Uterus (tissue), 4 donors: ENCODE measurements around the gene ERLIN1. TPM values are rescaled to one million over a fixed set of nuclear protein-coding genes. Genes with fewer than 3 reads are reported as not detected.

Experiments used
- DNase-seq, 2 donors: peaks; one replicate each; pipeline ENCODE4 v3.0.0-alpha.2; 2019 to 2020
- H3K27ac ChIP-seq, 2 donors: fragments of 200-600 bp; sonication (generic); 1 replicate in 1 of 2; 2 replicates in 1 of 2; pipeline ENCODE4 v1.5.1; 2016 to 2018
- H3K27me3 ChIP-seq, 2 donors: fragments of 200-600 bp; sonication (generic); one replicate each; pipeline ENCODE4 v1.5.1; 2018 to 2019; ENCODE audit warnings: control low read depth in 1 of 2
- H3K36me3 ChIP-seq, 2 donors: fragments of 200-600 bp; sonication (generic); one replicate each; pipeline ENCODE4 v1.5.1; 2019; ENCODE audit warnings: control low read depth in 1 of 2
- H3K4me1 ChIP-seq, 2 donors: fragments of 200-600 bp; sonication (generic); one replicate each; pipeline ENCODE4 v1.5.1; 2018 to 2019; ENCODE audit warnings: control low read depth in 1 of 2
- H3K4me3 ChIP-seq, 2 donors: fragments of 200-600 bp; sonication (generic); 1 replicate in 1 of 2; 2 replicates in 1 of 2; pipeline ENCODE4 v1.5.1; 2018 to 2019; ENCODE audit warnings: mild to moderate bottlenecking in 1 of 2
- H3K9me3 ChIP-seq, 2 donors: fragments of 200-600 bp; sonication (generic); one replicate each; pipeline ENCODE4 v1.5.1; 2019; ENCODE audit warnings: control low read depth in 1 of 2
- POLR2A ChIP-seq, 2 donors: fragments of 450-650 bp; IDR thresholded peaks; one replicate each; pipeline ENCODE4 v1.6.1; 2016; ENCODE audit warnings: antibody characterized with exemption in 2 of 2, mild to moderate bottlenecking in 1 of 2, moderate library complexity in 1 of 2
- intact Hi-C: fragments of 100-400 bp; cut with DNase I; formaldehyde crosslinking; loops from one replicate; pipeline ENCODE4 v1.15.1; 2023; ENCODE audit warnings: low total_unique reads
- total RNA-seq, 4 donors: library from RNA; depleted of rRNA in 3 of 4; stranded (reverse); fragments of >200 nt in 3 of 4; gene quantifications; one replicate each; pipeline versions ENCODE4 v1.1.0 to v1.2.4, GENCODE V29; 2014 to 2023
- TF ChIP-seq, protein P1 (sequence below), 4 experiments: fragments of 200-600 bp in 2 of 4; fragments of 450-650 bp in 2 of 4; sonication (generic) in 2 of 4; IDR thresholded peaks; one replicate each; pipeline ENCODE4 v1.5.1; 2016 to 2019; ENCODE audit warnings: antibody characterized with exemption in 4 of 4, mild to moderate bottlenecking in 2 of 4, moderate library complexity in 1 of 4
- donor health status: DM: yes; HTN: yes; CAD: no.

The ERLIN1 gene
- total RNA-seq, 4 donors from 2014 or later: 2.4 to 44.8 (median 16.7) TPM

DNA sequence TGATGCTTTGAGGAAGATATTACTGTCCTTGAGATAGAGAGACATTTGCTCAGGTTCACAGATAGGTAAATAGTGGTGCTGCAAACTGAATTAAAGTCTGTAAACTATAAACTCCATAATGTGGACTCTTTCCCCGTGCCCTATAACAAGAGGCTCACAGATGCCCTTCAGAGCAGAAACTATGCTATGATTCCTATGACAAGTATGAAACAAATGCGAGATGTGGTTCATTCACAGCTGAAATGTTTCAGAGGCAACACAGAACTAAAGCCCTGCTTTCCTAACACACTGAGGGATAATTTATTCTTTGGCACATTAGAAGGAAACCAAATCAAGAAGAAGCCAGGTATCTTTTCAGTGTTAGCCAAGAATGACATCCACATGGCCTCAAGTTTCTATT lies 30.2 kb upstream of the ERLIN1 start:
- Histone ChIP-seq H3K4me3 (no peak overlapping the region), H3K27ac (no peak overlapping the region), H3K36me3 (no peaks in the 10 kb centered on the region), H3K27me3 (no peaks in the 10 kb centered on the region), H3K4me1 (no peaks in the 10 kb centered on the region), H3K9me3 (no peaks in the 10 kb centered on the region)
- TF ChIP-seq POLR2A (IDR thresholded peaks at IDR 0.05): no peak
- TF ChIP-seq, protein P1, sequence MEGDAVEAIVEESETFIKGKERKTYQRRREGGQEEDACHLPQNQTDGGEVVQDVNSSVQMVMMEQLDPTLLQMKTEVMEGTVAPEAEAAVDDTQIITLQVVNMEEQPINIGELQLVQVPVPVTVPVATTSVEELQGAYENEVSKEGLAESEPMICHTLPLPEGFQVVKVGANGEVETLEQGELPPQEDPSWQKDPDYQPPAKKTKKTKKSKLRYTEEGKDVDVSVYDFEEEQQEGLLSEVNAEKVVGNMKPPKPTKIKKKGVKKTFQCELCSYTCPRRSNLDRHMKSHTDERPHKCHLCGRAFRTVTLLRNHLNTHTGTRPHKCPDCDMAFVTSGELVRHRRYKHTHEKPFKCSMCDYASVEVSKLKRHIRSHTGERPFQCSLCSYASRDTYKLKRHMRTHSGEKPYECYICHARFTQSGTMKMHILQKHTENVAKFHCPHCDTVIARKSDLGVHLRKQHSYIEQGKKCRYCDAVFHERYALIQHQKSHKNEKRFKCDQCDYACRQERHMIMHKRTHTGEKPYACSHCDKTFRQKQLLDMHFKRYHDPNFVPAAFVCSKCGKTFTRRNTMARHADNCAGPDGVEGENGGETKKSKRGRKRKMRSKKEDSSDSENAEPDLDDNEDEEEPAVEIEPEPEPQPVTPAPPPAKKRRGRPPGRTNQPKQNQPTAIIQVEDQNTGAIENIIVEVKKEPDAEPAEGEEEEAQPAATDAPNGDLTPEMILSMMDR (IDR thresholded peaks at IDR 0.05): no peak
- no peak for DNase-seq
- intact Hi-C loops: no loop called here

DNA sequence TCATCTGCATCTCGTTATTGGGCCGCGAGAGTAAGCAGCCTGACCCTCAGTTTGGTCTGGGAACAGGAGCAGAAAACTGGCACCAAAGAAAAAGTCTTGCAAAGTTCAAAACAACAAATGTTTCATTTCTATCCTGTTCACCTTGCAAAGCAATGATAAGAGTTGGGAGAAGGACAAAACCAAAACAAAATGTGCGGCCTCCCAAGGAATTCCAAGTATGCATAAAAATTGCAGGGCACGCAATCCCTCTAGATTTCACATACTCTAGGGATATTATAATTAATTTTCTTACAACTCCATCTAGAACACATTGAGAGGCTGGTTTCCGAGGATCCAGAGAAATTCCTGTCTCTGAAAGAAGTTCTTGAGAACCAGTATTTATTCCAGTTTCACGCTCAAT lies 23.5 kb upstream of the ERLIN1 start:
- Histone ChIP-seq H3K9me3 (no peaks in the 10 kb centered on the region), H3K36me3 (no peaks in the 10 kb centered on the region), H3K4me1 (no peaks in the 10 kb centered on the region), H3K27ac (no peak overlapping the region), H3K27me3 (no peaks in the 10 kb centered on the region), H3K4me3 (no peak overlapping the region)
- no peak for TF ChIP-seq POLR2A (IDR thresholded peaks at IDR 0.05)
- TF ChIP-seq, protein P1 (IDR thresholded peaks at IDR 0.05): no peak
- no peak for DNase-seq
- intact Hi-C loops: no loop called here

DNA sequence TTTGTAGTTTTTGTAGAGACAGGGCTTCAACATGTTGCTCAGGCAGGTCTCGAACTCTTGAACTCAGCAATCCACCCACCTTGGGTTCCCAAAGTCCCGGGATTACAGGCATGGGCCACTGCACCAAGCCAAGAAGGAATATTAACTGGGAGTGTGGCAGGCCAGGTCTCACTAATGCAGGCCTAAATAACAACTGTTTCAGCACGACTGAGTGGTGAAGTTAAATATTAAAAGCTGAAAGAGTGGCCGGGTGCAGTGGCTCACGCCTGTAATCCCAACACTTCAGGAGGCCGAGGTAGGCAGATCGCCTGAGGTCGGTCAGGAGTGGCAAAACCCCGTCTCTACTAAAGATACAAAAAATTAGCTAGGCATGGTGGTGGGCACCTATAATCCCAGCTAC lies 22.4 kb upstream of the ERLIN1 start:
- H3K9me3 ChIP-seq: no peaks in the 10 kb centered on the region
- TF ChIP-seq, protein P1 (IDR thresholded peaks at IDR 0.05): no peak
- TF ChIP-seq POLR2A (IDR thresholded peaks at IDR 0.05): no peak
- no peak for DNase-seq
- no peak overlapping the region for H3K27ac ChIP-seq
- intact Hi-C loops: no loop called here
- no peak overlapping the region for H3K4me3 ChIP-seq
- no peaks in the 10 kb centered on the region for H3K36me3 ChIP-seq
- no peaks in the 10 kb centered on the region for H3K27me3 ChIP-seq
- no peaks in the 10 kb centered on the region for H3K4me1 ChIP-seq

DNA sequence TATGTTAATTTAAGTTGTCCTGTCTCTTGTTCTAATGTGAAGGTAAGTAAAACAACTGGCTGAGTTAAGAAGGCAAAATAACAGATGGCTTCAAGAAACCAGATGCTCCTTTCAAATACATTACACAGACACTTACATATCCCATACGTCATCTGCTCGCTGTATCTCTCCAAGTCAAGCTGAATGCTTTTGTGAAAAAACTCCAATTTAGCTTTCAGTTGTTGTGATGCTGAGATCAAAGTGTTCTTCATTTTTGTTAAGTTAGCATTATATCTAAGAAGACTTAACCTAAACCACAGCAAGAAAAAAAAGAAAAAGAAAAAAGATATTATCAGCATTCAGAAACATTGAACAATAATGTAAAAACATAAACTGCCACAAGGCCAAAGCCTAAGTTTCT lies 18.5 kb upstream of the ERLIN1 start:
- Histone ChIP-seq H3K36me3 (no peaks in the 10 kb centered on the region), H3K9me3 (no peaks in the 10 kb centered on the region), H3K27me3 (no peaks in the 10 kb centered on the region), H3K4me1 (no peaks in the 10 kb centered on the region), H3K27ac (no peak overlapping the region), H3K4me3 (no peak overlapping the region)
- TF ChIP-seq, protein P1 (IDR thresholded peaks at IDR 0.05): no peak
- TF ChIP-seq POLR2A (IDR thresholded peaks at IDR 0.05): no peak
- DNase-seq: no peak
- intact Hi-C loops: no loop called here

DNA sequence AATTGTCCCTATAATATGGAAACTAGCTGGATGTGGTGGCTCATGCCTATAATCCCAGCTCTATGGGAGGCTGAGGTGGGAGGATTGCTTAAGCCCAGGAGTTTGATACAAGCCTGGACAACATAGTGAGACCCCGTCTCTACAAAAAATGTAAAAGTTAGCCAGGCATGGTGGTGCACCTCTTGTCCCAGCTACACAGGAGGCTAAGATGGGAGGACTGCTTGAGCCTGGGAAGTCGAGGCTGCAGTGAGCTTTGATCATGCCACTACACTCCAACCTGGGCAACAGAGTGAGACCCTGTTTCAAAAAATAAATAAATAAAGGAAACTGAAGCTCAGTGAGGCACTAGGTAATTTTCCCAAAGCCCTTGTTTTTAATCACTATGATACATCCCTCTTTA lies 15.7 kb upstream of the ERLIN1 start:
- Histone ChIP-seq H3K27ac (no peak overlapping the region), H3K36me3 (no peaks in the 10 kb centered on the region), H3K27me3 (no peaks in the 10 kb centered on the region), H3K4me3 (no peak overlapping the region), H3K4me1 (no peaks in the 10 kb centered on the region), H3K9me3 (no peaks in the 10 kb centered on the region)
- intact Hi-C loops: no loop called here
- no peak for DNase-seq
- TF ChIP-seq POLR2A (IDR thresholded peaks at IDR 0.05): no peak
- TF ChIP-seq, protein P1 (IDR thresholded peaks at IDR 0.05): no peak
